Tibial nerve (tissue), 4 donors: Measurements from ENCODE around the gene C11orf58. TPM values are rescaled to one million over a fixed set of nuclear protein-coding genes. Genes with fewer than 3 reads are reported as not detected.
A peak's percentile ranks its signal among the peaks of the same experiment; 100 is the strongest.

ENCODE experiments used
- DNase-seq, 2 donors: peaks; one replicate each; pipeline ENCODE4 v3.0.0-alpha.2; 2019; ENCODE audit warnings: low spot score in 2 of 2
- H3K27ac ChIP-seq, 4 donors: fragments of 200-600 bp; sonication (generic) in 3 of 4; one replicate each; pipeline ENCODE4 v1.5.1; 2017 to 2019; ENCODE audit warnings: mild to moderate bottlenecking in 1 of 4
- H3K27me3 ChIP-seq, 2 donors: fragments of 200-600 bp; sonication (generic) in 1 of 2; one replicate each; pipeline versions ENCODE4 v1.5.1 to v1.6.0; 2017 to 2019
- H3K36me3 ChIP-seq, 3 donors: fragments of 200-600 bp; sonication (generic); one replicate each; pipeline ENCODE4 v1.5.1; 2018 to 2019
- H3K4me1 ChIP-seq, 4 donors: fragments of 200-600 bp; sonication (generic) in 3 of 4; one replicate each; pipeline ENCODE4 v1.5.1; 2017 to 2019
- H3K4me3 ChIP-seq, 4 donors: fragments of 200-600 bp; sonication (generic) in 3 of 4; one replicate each; pipeline ENCODE4 v1.5.1; 2017 to 2019; ENCODE audit warnings: mild to moderate bottlenecking in 1 of 4, moderate library complexity in 1 of 4
- H3K9me3 ChIP-seq, 4 donors: fragments of 200-600 bp; sonication (generic) in 3 of 4; one replicate each; pipeline ENCODE4 v1.5.1; 2017 to 2019
- CTCF ChIP-seq, 5 experiments: fragments of 200-600 bp in 3 of 5; fragments of 450-650 bp in 2 of 5; sonication (generic) in 3 of 5; IDR thresholded peaks; one replicate each; pipeline ENCODE4 v1.5.1; 2016 to 2019; ENCODE audit warnings: antibody characterized with exemption in 5 of 5, mild to moderate bottlenecking in 3 of 5, moderate library complexity in 2 of 5
- EP300 ChIP-seq, 2 donors: sonication (generic); formaldehyde crosslinking; IDR thresholded peaks; one replicate each; pipeline ENCODE4 v1.6.1; 2017; ENCODE audit warnings: antibody characterized with exemption in 2 of 2, mild to moderate bottlenecking in 1 of 2
- POLR2A ChIP-seq, 2 donors: fragments of 450-650 bp; IDR thresholded peaks; one replicate each; pipeline ENCODE4 v1.6.1; 2017; ENCODE audit warnings: antibody characterized with exemption in 2 of 2, mild to moderate bottlenecking in 2 of 2, moderate library complexity in 2 of 2
- WGBS, 2 donors: methylation state at CpG; one replicate each; pipeline ENCODE4 v1.1.5; 2018; 5-methylcytosine and 5-hydroxymethylcytosine counted together
- total RNA-seq, 4 donors: library from RNA; depleted of rRNA; stranded (reverse); fragments of >200 nt; gene quantifications; one replicate each; pipeline ENCODE4 v1.1.0, GENCODE V29; 2016

C11orf58 gene
- total RNA-seq, result 100 to 1,000 TPM; 136 to 170 (median 144) TPM

- Histone ChIP-seq H3K4me1 (peaks cover 0 to 46% (median 26%) of the 10 kb centered on the region in 4 donors), H3K4me3 (peak within 1 kb of the TSS; percentile 68 to 86 (median 76)), H3K27ac (peak within 1 kb of the TSS; percentile 79 to 96 (median 95)), H3K36me3 (peaks cover 0 to 7% (median 0%) of the 10 kb centered on the region in 3 donors), H3K9me3 (no peaks in the 10 kb centered on the region), H3K27me3 (no peaks in the 10 kb centered on the region)
- peak; percentile 93 to 97 for DNase-seq
- TF ChIP-seq CTCF (IDR thresholded peaks at IDR 0.05), result no peak
- peak; percentile 89 to 95 for TF ChIP-seq POLR2A (IDR thresholded peaks at IDR 0.05)
- TF ChIP-seq EP300 (IDR thresholded peaks at IDR 0.05), result peak; percentile 83 to 98
- 1% methylated on average over 45 to 47 of the region's 47 CpGs for WGBS, 2 donors
These were observed at the start of gene C11orf58 for GRCh38 chr11:16738193-16738946. Gene C11orf58 (plus strand): TSS chr11:16738647. CDS start chr11:16738779, 132 bp downstream.

GRCh38 chr11:16690086-16690485, 48.4 kb upstream of the C11orf58 start:
- WGBS, 2 donors, result 79 to 81% methylated on average over 1 of the region's 1 CpG
- Histone ChIP-seq H3K4me3 (no peak overlapping the region), H3K36me3 (no peaks in the 10 kb centered on the region), H3K4me1 (no peaks in the 10 kb centered on the region), H3K9me3 (peaks cover 0 to 13% (median 0%) of the 10 kb centered on the region in 4 donors), H3K27ac (no peak overlapping the region), H3K27me3 (no peaks in the 10 kb centered on the region)
- no peak for DNase-seq
- TF ChIP-seq CTCF (IDR thresholded peaks at IDR 0.05), result no peak
- no peak for TF ChIP-seq POLR2A (IDR thresholded peaks at IDR 0.05)
- no peak for TF ChIP-seq EP300 (IDR thresholded peaks at IDR 0.05)

GRCh38 chr11:16703795-16704194, 34.7 kb upstream of the C11orf58 start:
- DNase-seq, result no peak
- no peaks in the 10 kb centered on the region for H3K4me1 ChIP-seq
- H3K4me3 ChIP-seq, result no peak overlapping the region
- H3K36me3 ChIP-seq, result no peaks in the 10 kb centered on the region
- TF ChIP-seq POLR2A (IDR thresholded peaks at IDR 0.05) (no peak), CTCF (IDR thresholded peaks at IDR 0.05) (no peak), EP300 (IDR thresholded peaks at IDR 0.05) (no peak)
- H3K27ac ChIP-seq, result no peak overlapping the region
- H3K9me3 ChIP-seq, result no peaks in the 10 kb centered on the region
- no peaks in the 10 kb centered on the region for H3K27me3 ChIP-seq

GRCh38 chr11:16713594-16713993, 24.9 kb upstream of the C11orf58 start:
- no peaks in the 10 kb centered on the region for H3K9me3 ChIP-seq
- H3K4me1 ChIP-seq, result no peaks in the 10 kb centered on the region
- no peak overlapping the region for H3K27ac ChIP-seq
- no peak for DNase-seq
- WGBS, 2 donors, result 24 to 55% methylated on average over 1 of the region's 1 CpG
- no peaks in the 10 kb centered on the region for H3K36me3 ChIP-seq
- H3K27me3 ChIP-seq, result no peaks in the 10 kb centered on the region
- TF ChIP-seq POLR2A (IDR thresholded peaks at IDR 0.05) (no peak), CTCF (IDR thresholded peaks at IDR 0.05) (no peak), EP300 (IDR thresholded peaks at IDR 0.05) (no peak)
- no peak overlapping the region for H3K4me3 ChIP-seq

GRCh38 chr11:16722581-16723344, 15.7 kb upstream of the C11orf58 start:
- Histone ChIP-seq H3K4me1 (no peaks in the 10 kb centered on the region), H3K9me3 (no peaks in the 10 kb centered on the region), H3K27ac (no peak overlapping the region), H3K4me3 (no peak overlapping the region), H3K36me3 (no peaks in the 10 kb centered on the region), H3K27me3 (no peaks in the 10 kb centered on the region)
- WGBS, 2 donors, result 58 to 73% methylated on average over 3 of the region's 3 CpGs
- DNase-seq, result no peak
- TF ChIP-seq POLR2A (IDR thresholded peaks at IDR 0.05) (no peak), CTCF (IDR thresholded peaks at IDR 0.05) (no peak), EP300 (IDR thresholded peaks at IDR 0.05) (no peak)
